Neuronal stem cell (in vitro differentiated cells): ENCODE measurements around the gene IL21R.

Source experiments
- DNase-seq: peaks from one replicate; pipeline ENCODE4 v3.0.0-alpha.2; 2013; ENCODE audit warnings: low spot score
- H2AFZ ChIP-seq: one replicate; pipeline ENCODE4 v1.6.1; 2013; ENCODE audit warnings: mild to moderate bottlenecking, low read length, inconsistent platforms
- H2AK5ac ChIP-seq: 2 replicates; pipeline ENCODE4 v1.6.1; 2013; ENCODE audit warnings: low read depth, mild to moderate bottlenecking, inconsistent platforms, low read length, moderate library complexity, mixed read lengths
- H2BK120ac ChIP-seq: 2 replicates; pipeline ENCODE4 v1.6.1; 2013; ENCODE audit warnings: low read depth, mild to moderate bottlenecking, inconsistent platforms, low read length, moderate library complexity, mixed read lengths
- H2BK12ac ChIP-seq: one replicate; pipeline ENCODE4 v1.6.1; 2013; ENCODE audit warnings: low read length, inconsistent platforms
- H2BK15ac ChIP-seq: 2 replicates; pipeline ENCODE4 v1.6.1; 2013; ENCODE audit warnings: mild to moderate bottlenecking, low read length, inconsistent platforms, mixed read lengths
- H2BK5ac ChIP-seq: one replicate; pipeline ENCODE4 v1.6.1; 2013; ENCODE audit warnings: inconsistent platforms, mild to moderate bottlenecking, low read length, moderate library complexity
- H3K14ac ChIP-seq: one replicate; pipeline ENCODE4 v1.6.1; 2013; ENCODE audit warnings: low read length, inconsistent platforms
- H3K18ac ChIP-seq: 2 replicates; pipeline ENCODE4 v1.6.1; 2013; ENCODE audit warnings: low read length, inconsistent platforms
- H3K23ac ChIP-seq: 2 replicates; pipeline ENCODE4 v1.6.1; 2013; ENCODE audit warnings: low read depth, mild to moderate bottlenecking, mixed read lengths, low read length, inconsistent platforms; ENCODE audit not compliant: poor library complexity
- H3K27ac ChIP-seq: replicated peaks from 3 replicates; pipeline ENCODE4 v1.5.1; 2013; ENCODE audit warnings: low read length, inconsistent platforms
- H3K27me3 ChIP-seq, 3 experiments: 2 replicates each; pipeline ENCODE4 v1.6.1; 2013; ENCODE audit warnings: low read length in 3 of 3, mild to moderate bottlenecking in 2 of 3, inconsistent platforms in 1 of 3, low read depth in 1 of 3, mixed read lengths in 1 of 3, moderate library complexity in 1 of 3; ENCODE audit not compliant: control insufficient read depth in 3 of 3, insufficient read depth in 3 of 3
- H3K36me3 ChIP-seq, 2 donors: replicated peaks in 1 of 2; 2 replicates each; pipeline ENCODE4 v1.6.1; 2013; ENCODE audit warnings: low read length in 2 of 2; ENCODE audit not compliant: control insufficient read depth in 2 of 2, insufficient read depth in 2 of 2
- H3K4ac ChIP-seq: 2 replicates; pipeline ENCODE4 v1.6.1; 2013; ENCODE audit warnings: inconsistent platforms, mild to moderate bottlenecking, low read length, moderate library complexity
- H3K4me1 ChIP-seq, 2 donors: 1 replicate in 1 of 2; 2 replicates in 1 of 2; pipeline ENCODE4 v1.6.1; 2013; ENCODE audit warnings: low read length in 2 of 2, low read depth in 1 of 2; ENCODE audit not compliant: control insufficient read depth in 2 of 2, insufficient read depth in 1 of 2
- H3K4me2 ChIP-seq: one replicate; pipeline ENCODE4 v1.6.1; 2013; ENCODE audit warnings: mild to moderate bottlenecking, low read length, inconsistent platforms; ENCODE audit not compliant: insufficient read depth, poor library complexity, severe bottlenecking
- H3K4me3 ChIP-seq, 2 donors: 2 replicates each; pipeline ENCODE4 v1.5.1; 2013; ENCODE audit warnings: low read length in 2 of 2, mild to moderate bottlenecking in 2 of 2, inconsistent platforms in 1 of 2, moderate library complexity in 1 of 2
- H3K79me1 ChIP-seq: one replicate; pipeline ENCODE4 v1.6.1; 2013; ENCODE audit warnings: low read depth, mild to moderate bottlenecking, inconsistent platforms, low read length, moderate library complexity
- H3K9ac ChIP-seq: one replicate; pipeline ENCODE4 v1.6.1; 2013; ENCODE audit warnings: mild to moderate bottlenecking, low read depth, low read length, inconsistent platforms; ENCODE audit not compliant: poor library complexity
- H3K9me3 ChIP-seq, 2 donors: replicated peaks in 1 of 2; 2 replicates each; pipeline versions ENCODE3 to v1.6.1; 2013; ENCODE audit warnings: low read length in 2 of 2, mild to moderate bottlenecking in 2 of 2, inconsistent platforms in 1 of 2, low read depth in 1 of 2, mixed read lengths in 1 of 2, moderate library complexity in 1 of 2; ENCODE audit not compliant: control insufficient read depth in 2 of 2, insufficient read depth in 1 of 2
- H4K8ac ChIP-seq: one replicate; pipeline ENCODE4 v1.6.1; 2013; ENCODE audit warnings: low read depth, mild to moderate bottlenecking, inconsistent platforms, low read length, moderate library complexity
- H4K91ac ChIP-seq: one replicate; pipeline ENCODE4 v1.6.1; 2013; ENCODE audit warnings: low read length, low read depth, mild to moderate bottlenecking, inconsistent platforms; ENCODE audit not compliant: poor library complexity
- WGBS, 2 donors: extraction: QIAGEN DNeasy Blood & Tissue Kit; methylation state at CpG; one replicate each; pipeline ENCODE4 v1.1.7; 2013; ENCODE audit warnings: missing lambda C conversion rate in 2 of 2, mixed read lengths in 1 of 2; ENCODE audit not compliant: insufficient read length in 2 of 2, insufficient replicate concordance in 1 of 2; ENCODE audit errors: extremely low coverage in 2 of 2; 5-methylcytosine and 5-hydroxymethylcytosine counted together

IL21R gene

DNA sequence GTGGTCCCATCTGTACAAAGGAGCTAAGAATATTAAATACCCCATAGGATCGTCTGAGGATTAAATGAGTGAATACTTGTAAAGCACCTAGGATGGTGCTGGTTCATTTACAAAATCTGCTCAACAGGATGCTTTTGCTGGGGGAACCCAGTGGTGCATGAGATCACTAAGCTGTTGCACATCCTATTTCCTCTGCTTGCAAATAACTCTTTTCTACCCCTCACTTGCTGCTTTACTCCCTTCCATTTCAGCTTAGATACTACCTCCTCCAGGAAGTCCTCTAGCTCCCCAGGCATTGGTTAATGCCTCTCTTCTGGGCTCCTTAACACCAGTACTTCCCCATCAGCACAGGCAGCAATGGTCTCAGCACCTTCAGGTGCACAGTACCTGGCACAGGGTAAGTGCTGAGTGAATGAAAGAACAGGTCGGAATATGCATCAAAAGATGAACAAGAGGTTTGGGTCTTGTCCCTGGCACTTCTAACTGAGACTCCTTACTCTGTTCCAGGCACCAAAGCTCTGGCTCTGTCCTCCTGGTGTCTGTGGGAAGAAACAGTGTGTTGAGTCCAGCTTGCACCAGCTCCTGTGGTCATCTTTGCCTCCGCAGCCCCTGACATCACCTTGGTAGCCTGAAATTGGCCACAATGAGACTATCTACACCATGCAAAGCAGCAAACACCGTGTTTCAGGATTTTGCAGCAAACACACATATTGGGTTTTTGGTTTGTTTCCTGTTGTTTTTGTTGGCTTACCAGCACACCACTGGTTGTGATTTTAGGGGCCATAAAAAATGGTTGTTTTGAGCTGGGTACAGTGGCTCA, 24.1 kb upstream of the IL21R start:
- no peak overlapping the region for H3K27ac ChIP-seq
- no peak overlapping the region for H2BK5ac ChIP-seq
- H4K91ac ChIP-seq: no peak overlapping the region
- H3K9ac ChIP-seq: no peak overlapping the region
- H3K27me3 ChIP-seq: no peaks in the 10 kb centered on the region
- H4K8ac ChIP-seq: no peak overlapping the region
- no peak overlapping the region for H3K4me2 ChIP-seq
- H3K9me3 ChIP-seq: peaks cover 0 to 4% of the 10 kb centered on the region in 2 donors
- no peak overlapping the region for H3K18ac ChIP-seq
- H2AK5ac ChIP-seq: no peak overlapping the region
- H2AFZ ChIP-seq: no peak overlapping the region
- no peak overlapping the region for H3K4me3 ChIP-seq
- no CpG with 5 or more reads among the region's 4 CpGs for WGBS, 2 donors
- no peak overlapping the region for H2BK12ac ChIP-seq
- no peak for DNase-seq
- no peak overlapping the region for H3K4ac ChIP-seq
- H2BK120ac ChIP-seq: no peak overlapping the region
- H2BK15ac ChIP-seq: no peak overlapping the region
- H3K79me1 ChIP-seq: no peaks in the 10 kb centered on the region
- no peaks in the 10 kb centered on the region for H3K36me3 ChIP-seq
- no peak overlapping the region for H3K14ac ChIP-seq
- peaks cover 0 to 1% of the 10 kb centered on the region in 2 donors for H3K4me1 ChIP-seq
- no peak overlapping the region for H3K23ac ChIP-seq

GRCh38 chr16:27378871-27379481, 23.0 kb upstream of the IL21R start:
- Histone ChIP-seq H3K4me1 (peaks cover 0 to 1% of the 10 kb centered on the region in 2 donors), H2BK12ac (no peak overlapping the region), H2BK5ac (no peak overlapping the region), H4K8ac (no peak overlapping the region), H3K27me3 (no peaks in the 10 kb centered on the region), H3K36me3 (no peaks in the 10 kb centered on the region), H2BK120ac (no peak overlapping the region), H4K91ac (no peak overlapping the region), H3K9me3 (peaks cover 0 to 4% of the 10 kb centered on the region in 2 donors), H3K27ac (no peak overlapping the region), H3K4me3 (no peak overlapping the region), H3K9ac (no peak overlapping the region), H3K18ac (no peak overlapping the region), H3K4ac (no peak overlapping the region), H3K79me1 (no peaks in the 10 kb centered on the region), H3K14ac (no peak overlapping the region), H2AFZ (peak overlapping the region; percentile 37), H3K4me2 (no peak overlapping the region), H3K23ac (no peak overlapping the region), H2BK15ac (no peak overlapping the region), H2AK5ac (no peak overlapping the region)
- WGBS, 2 donors: no CpG with 5 or more reads among the region's 11 CpGs
- DNase-seq: no peak

DNA sequence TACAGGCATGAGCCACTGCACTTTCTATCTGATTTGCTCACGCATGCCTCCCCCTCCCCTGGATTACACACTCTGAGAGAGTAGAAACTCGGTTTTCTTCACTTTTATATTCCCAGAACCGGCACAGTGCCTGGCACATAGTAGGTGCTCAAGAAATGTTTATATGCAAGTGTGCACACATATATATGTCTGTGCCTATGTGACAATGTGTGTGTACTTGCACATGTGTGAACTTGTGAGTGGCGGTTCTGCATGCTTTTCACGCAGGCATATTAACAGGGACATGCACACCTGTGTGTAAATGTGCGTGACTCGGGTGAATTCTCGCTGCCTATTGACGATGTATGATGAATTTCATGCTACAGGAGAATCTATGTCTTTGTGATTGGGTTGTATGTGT, 22.1 kb upstream of the IL21R start:
- Histone ChIP-seq H2BK12ac (no peak overlapping the region), H3K14ac (no peak overlapping the region), H3K4ac (no peak overlapping the region), H3K23ac (no peak overlapping the region), H2BK120ac (no peak overlapping the region), H3K4me1 (no peaks in the 10 kb centered on the region), H2BK5ac (no peak overlapping the region), H4K8ac (no peak overlapping the region), H2BK15ac (no peak overlapping the region), H2AFZ (no peak overlapping the region), H3K4me2 (no peak overlapping the region), H2AK5ac (no peak overlapping the region), H4K91ac (no peak overlapping the region), H3K79me1 (no peaks in the 10 kb centered on the region), H3K18ac (no peak overlapping the region), H3K36me3 (no peaks in the 10 kb centered on the region), H3K9ac (no peak overlapping the region), H3K4me3 (no peak overlapping the region), H3K9me3 (peaks cover 0 to 4% of the 10 kb centered on the region in 2 donors), H3K27me3 (no peaks in the 10 kb centered on the region), H3K27ac (no peak overlapping the region)
- no CpG with 5 or more reads among the region's 9 CpGs for WGBS, 2 donors
- DNase-seq: no peak

GRCh38 chr16:27381236-27381635, 20.7 kb upstream of the IL21R start:
- no peak overlapping the region for H3K9ac ChIP-seq
- H3K79me1 ChIP-seq: no peaks in the 10 kb centered on the region
- no peak overlapping the region for H3K4me3 ChIP-seq
- H3K18ac ChIP-seq: no peak overlapping the region
- no peak overlapping the region for H2BK15ac ChIP-seq
- no peak overlapping the region for H3K4ac ChIP-seq
- no peak overlapping the region for H2AFZ ChIP-seq
- no peaks in the 10 kb centered on the region for H3K4me1 ChIP-seq
- no peaks in the 10 kb centered on the region for H3K27me3 ChIP-seq
- H3K27ac ChIP-seq: no peak overlapping the region
- no peak overlapping the region for H4K8ac ChIP-seq
- no peak overlapping the region for H2BK120ac ChIP-seq
- DNase-seq: no peak
- no peak overlapping the region for H2AK5ac ChIP-seq
- no peak overlapping the region for H3K23ac ChIP-seq
- H3K36me3 ChIP-seq: no peaks in the 10 kb centered on the region
- peaks cover 0 to 4% of the 10 kb centered on the region in 2 donors for H3K9me3 ChIP-seq
- H3K4me2 ChIP-seq: no peak overlapping the region
- H3K14ac ChIP-seq: no peak overlapping the region
- H2BK5ac ChIP-seq: no peak overlapping the region
- no peak overlapping the region for H2BK12ac ChIP-seq
- no peak overlapping the region for H4K91ac ChIP-seq
